EH (cell line): ENCODE measurements around the gene S100A11.
A peak's percentile ranks its signal among the peaks of the same experiment; 100 is the strongest.
"Not testable (repeated sequence)": the region's sequence is repeated elsewhere in the genome, so short reads cannot be mapped to it uniquely, and the experiment has no call there.

ENCODE experiments used
- DNase-seq: peaks from one replicate; pipeline ENCODE4 v3.0.0-alpha.2; 2015; ENCODE audit warnings: low read depth

S100A11 gene

DNA sequence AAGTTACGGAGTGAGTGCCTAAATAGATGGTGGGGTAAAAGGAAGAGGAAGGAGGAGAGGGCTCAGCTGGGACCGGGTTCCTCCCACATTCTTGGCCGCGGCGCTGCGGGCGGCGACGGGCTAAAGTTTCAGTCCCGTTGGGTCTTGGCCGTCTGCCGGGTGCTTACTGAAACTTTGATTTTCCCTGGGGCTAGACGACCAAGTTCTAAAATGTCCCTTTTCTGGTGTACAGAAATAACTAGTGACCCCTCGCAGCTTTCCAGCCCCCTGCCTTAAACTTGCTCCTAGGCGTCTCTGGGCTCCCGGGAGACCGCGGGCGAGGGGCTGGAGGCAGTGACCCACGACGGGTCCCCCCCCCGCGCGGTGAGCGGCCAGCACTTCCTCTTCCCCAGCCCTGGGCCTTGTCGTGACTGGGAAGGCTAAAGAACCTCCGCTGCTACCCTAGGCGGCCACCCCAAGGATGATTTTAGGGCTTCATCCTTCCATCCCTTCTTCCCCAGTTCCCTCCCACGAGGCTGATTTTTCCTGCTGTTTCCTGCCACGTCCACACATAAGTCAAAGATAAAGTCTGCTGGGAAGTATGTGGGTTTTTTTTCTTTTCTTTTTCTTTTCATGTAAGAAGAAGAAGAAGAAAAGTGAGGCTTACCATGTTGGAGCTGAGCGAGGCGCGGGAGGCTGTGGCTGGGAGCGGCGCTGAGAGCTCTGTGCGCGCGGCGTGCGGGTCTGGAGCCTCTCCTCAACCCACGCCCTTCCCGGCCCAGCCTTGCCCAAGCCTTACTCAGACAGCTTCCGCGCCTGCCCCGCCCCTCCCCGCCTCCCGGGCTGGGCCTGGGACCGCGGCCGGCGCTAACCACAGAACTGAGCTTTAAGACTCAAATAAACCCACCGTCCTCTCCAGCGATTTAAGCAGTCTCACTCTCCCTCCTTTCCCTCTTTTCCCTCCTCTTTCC, at the start of gene S100A11:
S100A11 (minus strand) TSS at position 738 of the 950 bp plus-strand sequence; CDS start at position 649, 89 bp downstream.
- peak; percentile 89 for DNase-seq

DNA sequence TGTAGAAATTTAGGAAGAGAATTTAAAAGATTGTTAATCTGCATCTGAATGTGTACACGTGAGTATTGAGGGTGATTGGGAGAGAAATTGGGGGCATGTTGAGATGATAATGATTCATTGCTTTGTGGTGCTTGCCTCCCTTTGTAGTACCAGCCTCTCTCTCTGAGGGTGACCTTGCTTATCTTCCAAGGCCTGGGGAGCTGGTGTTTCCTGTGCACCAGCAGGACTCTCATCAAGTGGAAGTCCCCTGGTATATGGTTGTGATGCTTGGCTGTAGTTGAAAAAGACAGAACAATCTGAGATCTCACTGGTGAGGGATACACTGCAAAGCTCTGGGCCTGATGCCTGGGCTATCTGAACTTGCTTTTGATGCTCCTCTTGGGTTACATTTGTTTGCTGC, 48.0 kb upstream of the S100A11 start:
- DNase-seq: no peak

DNA sequence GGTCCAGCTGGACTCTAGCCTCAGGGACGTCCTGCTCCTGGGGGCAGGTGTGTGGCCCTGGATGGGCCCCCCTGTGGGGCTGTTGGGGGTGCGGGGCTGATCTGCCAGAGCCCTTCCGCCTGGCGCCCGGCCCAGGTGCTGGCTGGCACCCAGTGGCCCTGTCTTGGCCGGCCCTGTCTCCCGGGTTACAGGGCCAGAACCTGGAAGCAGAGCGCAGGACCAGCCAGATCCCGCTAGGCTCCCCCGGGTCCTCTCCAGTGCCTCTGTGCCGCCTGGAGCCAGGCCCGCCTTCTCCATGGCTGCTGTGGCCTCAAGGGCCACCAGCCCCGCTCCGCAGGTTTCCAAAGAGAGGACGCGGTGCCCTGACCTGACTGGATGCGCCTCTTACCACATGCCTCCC, 44.2 kb upstream of the S100A11 start:
- DNase-seq: not testable (repeated sequence)

DNA sequence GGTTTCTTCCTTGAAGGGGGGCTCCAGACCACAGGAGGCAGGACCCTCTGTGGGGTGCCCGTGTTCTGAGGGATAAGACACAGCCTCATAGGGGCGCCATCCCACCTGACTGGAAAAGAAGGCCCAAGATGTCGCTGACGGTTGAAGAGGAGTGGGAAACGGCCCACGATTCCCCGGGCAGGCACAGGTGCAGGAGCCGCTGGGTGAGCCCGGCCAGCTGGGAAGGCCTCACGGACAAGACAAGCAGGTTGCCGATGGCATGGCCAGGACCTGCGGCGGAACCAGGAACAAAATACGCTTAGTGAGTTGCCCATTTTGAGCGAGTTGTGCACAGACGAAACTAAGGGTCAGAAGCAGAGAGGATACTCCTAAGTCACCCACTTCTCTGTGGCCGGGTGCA, 43.7 kb upstream of the S100A11 start:
- not testable (repeated sequence) for DNase-seq

DNA sequence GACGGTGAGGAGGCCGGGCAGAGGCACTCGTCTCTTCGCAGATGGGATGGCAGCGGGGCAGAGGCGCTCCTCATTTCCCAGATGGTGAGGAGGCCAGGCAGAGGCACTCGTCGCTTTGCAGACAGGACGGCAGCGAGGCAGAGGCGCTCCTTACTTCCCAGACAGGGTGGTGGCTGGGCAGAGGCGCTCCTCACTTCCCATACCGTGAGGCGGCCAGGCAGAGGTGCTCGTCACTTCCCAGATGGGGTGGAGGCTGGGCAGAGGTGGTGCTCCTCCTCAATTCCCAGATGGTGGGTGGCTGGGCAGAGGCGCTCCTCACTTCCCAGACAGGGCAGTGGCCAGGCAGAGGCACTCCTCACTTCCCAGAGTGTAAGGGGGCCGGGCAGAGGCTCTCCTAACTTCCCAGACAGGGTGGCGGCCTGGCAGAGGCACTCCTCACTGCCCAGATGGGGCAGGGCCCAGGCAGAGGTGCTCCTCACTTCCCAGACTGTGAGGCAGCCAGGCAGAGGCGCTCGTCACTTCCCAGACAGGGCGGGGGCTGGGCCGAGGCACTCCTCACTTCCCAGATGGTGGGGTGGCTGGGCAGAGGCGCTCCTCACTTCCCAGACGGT, 42.1 kb upstream of the S100A11 start:
- DNase-seq: no peak

DNA sequence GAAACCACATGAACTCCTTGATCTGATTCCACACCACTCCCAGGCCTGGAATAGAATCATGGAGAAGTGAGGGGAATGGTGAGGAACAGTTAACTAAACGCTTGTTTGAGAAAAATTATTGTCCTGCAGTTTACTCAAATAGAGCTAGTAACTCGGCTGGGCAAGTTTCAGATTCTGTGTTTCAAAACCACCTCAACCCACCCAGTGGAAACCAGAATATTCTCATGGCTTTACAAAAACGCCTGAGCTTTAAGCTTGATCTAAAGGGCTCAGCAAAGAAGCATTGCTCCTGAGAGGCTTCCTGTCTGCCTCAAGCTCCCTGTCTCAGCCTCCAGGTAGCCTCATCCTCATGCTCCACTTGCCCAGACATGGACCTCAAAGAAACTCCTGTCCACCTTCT, 35.5 kb upstream of the S100A11 start:
- DNase-seq: no peak

DNA sequence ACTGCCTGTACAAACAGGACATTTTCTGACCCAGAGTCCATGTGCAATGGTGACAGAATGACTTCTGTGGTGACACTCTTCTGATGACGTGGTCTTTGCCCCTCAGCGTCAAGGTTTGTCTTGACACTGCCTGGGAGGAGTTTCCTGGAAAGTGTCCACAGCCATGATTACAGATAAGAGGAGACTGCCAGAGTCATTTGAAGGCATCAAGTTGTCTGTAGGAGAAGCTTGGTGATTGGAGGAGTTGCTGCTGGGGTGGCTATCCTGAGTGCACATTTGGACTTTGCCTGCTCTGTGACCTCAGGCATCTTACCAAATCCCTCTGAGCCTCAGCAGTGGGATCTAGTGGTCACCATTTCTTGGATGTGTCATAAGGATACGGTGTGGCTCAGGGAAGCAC, 34.3 kb upstream of the S100A11 start:
- DNase-seq: no peak

DNA sequence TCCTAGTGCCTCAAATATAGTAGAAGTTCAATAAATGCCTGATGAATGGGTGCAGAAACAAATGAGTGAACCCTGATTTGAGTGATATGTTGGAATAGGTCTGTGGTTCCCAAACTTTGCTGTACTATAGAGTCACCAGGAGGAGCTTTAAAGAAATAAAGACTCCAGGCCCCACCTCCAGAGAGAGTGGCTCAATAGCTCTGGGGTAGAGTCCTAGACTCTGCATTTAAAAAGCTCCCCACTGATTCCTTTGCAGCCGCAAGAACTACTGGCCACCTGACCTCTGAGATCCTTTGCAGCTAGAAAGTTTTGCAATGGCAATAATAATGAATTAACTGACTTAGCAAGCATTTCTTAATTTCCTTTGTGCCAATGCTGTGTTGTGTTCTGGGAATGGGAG, 31.1 kb upstream of the S100A11 start:
- DNase-seq: no peak

DNA sequence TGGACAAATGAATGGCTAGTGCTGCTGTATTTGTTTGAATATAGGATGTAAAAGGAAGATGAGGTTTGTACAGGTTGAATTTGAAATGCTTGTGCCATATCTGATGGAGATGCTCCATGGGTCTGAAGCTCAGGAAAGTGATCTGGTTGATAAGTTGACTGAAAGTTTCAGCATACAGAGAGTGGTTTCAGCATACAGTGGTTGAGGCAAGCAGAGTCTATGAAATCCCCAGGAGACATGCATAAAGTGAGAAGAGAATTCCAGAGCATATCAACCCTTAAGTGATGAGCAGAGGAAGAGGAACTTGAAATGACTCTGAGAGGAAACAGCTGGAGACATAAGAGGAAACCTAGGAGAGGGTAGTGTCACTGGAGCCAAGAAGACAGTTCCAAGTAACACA, 30.3 kb upstream of the S100A11 start:
- no peak for DNase-seq

DNA sequence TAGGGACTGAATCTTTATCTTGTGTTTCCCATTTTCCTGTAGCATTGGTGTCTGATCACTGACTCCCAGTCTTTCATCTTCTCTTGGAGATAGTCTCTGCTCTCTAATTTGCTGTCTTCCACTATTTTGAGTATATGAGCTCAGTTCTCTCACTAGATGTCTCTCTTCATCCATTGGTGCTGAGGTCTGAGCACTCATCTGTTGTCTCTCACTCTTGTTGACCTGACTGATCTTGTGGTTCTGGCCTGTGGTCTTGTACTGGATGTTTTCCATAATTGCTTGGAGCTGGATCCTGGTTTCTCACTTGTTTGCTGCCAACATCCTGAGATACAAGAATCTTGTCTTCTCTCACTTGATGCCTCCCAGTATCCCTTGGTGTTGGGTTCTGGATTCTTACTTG, 25.1 kb upstream of the S100A11 start:
- peak; percentile 4 for DNase-seq

DNA sequence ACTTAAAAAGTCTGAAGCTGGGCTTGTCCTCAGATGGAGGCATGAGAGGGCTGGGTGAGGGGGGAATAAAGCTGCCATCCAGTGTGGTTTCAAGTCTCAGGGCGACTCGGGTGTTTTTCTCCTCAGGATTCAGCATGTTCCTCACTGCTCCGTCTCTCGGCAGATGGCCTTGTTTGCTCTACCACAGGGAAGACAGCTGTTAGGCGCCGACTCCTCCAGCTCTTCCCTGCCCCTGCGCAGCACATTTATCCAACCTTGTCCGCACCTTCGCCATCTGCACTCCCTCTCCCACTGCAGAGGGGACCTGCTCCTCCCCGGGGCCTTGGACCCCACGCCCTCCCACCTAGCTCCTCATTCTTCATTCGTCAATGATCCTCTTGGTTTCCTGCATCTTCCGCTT, 16.6 kb upstream of the S100A11 start:
- no peak for DNase-seq

DNA sequence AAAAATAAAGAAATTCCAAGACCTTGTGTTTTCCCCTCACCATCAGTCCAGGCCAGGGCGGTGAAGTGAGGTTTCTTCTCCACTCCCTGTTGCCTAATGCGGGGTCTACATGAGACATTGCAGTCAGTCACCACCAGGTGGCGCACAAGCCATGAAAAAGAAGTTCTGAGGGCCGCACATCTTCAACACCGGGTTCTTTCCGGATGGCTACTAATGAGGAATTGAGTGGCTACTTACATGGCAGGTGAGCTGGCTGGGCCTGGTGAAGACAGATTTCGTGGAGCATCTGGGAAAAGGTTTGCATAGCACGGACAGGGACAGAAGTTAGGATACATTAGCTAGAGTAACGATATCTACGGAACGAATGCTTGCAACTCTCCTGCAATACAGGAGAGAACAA, 15.8 kb upstream of the S100A11 start:
- peak; percentile 78 for DNase-seq

DNA sequence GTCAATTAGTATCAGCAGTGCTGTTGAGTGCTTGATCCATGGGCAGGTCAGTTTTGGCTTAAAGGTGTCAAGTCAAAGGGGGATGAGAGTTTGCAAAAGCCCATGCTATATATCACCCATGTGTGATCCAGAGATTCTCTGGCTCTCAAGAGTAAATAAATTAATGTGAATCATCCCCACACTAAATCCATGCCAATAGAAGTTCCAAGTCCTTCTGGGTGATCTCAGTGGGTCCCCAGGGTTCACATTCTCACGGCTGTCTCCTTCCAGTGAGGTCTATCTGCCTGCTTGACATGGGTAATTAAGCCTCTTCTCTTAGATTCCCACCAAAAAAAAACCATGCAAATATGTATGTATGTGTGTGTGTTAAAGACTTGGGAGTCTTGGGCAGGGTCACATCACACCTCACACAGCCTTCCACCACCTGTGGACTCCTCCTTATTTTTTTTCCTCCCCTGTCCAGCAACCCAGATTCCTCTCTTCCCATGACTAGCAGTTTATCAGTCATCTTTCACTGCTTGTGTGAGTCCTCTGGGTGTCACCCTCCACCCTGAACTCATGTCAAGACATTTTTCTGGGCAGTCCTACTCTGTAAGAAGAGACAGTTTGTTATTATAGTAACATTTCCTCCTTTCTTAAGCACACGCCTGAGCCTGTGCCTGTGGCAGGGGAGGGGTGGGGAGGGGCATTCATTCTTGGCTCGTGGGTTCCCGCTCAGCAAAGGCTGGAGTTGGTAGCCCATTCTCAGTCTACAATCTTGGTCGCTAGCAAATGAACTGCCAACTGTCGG, 14.3 kb upstream of the S100A11 start:
- DNase-seq: peak; percentile 57

DNA sequence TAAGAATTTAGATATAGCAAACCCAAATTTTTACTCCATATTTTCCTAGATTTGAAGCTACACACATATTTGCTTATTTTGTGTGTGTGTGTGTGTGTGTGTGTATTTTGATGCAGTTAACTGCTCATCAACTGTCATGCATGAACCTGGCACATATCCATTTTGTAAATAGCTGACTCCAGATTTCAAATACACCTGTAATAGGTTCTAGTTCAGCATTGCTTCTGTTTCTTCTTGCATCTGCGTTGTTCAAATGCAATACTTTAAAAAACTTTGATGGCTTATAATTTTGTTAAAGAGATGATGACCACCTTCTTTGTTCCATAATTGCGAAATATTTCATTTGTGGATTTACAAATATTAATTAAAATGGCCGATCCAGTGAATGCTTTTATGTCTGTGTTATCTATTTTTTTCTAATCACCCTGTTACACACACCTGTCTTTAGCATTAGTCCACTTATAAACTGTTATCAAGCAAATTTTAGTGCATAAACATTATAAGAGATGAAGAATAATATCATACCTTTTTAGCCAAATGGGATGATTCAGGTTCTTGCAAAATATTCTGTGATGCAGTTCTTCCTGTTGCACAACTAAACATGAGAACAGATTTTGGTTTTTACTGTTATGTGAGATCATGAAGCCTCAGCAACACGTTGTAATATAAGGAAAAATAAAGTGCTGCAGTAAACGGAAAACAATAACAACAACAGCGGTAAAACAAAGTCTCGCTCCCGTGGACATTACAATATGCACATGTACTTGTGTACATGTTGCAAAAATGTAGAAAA, 12.7 kb upstream of the S100A11 start:
- DNase-seq: peak; percentile 36

DNA sequence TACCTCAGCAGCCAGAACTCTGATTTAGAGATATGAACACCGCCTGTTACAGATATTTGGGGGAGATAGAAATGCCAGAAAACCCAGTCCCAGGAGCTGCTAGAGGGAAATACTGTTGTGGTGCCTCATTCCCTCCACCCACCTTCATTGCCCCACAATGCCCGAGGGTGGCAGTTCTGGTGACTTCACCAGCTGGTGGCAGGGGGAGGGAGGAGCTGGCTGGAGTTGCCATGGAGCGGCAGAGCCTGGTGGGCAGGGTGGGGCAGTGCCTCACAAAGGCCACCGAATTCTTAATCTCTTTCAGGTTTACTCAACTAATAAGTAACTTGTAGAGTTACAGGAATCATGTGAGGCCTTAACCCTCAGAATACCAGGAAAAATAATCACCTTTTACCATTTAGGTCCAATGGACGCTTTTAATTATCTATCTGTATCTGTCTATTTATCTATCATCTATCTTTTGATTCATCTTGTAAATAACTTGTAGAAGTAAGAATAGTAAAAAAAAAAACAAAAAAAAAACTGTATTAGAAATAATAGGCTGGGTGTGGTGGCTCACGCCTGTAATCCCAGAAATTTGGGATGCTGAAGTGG, 11.7 kb upstream of the S100A11 start:
- no peak for DNase-seq

DNA sequence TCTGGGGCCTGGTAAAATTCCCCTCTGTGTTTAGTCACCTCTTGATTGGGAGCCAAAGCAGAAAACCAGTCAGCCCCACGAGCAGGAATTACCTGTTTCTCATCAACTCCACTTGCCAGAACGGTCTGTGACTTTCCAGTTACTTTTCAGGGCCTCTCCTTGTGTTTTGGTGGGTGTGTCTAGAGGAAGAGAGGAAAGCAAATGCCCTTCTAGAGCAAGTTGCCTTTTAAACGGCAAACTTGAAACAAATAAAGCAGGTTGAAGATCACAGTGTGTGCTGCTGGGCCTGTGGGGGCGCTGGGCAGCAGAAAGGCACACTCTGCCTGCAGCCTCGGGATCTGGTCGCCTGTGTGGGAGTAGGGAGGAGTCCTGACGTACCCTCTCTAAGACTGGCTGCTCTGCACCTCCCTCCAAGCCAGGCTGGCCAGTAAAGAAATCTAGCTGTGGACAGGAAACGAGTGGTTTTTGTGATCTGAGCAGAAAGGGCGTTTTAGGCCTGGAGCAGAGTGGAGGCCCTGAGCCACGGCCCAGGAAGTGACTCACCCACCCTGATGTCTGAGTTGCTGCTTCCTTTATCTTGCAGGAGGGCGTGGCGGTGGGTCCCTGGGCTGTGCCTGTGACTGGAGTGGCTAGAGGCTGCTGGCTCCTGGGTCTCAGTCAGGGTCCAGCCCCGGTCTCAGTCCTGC, 11.1 kb upstream of the S100A11 start:
- peak; percentile 100 for DNase-seq

DNA sequence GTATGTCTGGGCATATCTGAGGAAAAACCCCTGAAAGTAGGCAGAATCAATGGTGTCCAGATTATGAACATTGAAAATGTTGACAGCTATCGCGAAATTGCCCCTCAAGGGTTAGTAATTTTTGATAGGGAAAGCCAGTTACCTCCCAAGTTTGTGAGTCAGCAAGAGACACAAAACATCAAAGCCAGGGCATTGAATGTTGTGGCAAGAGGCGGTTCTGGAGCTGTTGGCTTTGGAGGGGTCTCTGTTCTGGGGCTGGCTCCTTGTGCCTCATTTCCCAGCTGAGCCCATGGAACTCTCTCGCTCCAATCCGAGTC, 10.6 kb upstream of the S100A11 start:
- no peak for DNase-seq

DNA sequence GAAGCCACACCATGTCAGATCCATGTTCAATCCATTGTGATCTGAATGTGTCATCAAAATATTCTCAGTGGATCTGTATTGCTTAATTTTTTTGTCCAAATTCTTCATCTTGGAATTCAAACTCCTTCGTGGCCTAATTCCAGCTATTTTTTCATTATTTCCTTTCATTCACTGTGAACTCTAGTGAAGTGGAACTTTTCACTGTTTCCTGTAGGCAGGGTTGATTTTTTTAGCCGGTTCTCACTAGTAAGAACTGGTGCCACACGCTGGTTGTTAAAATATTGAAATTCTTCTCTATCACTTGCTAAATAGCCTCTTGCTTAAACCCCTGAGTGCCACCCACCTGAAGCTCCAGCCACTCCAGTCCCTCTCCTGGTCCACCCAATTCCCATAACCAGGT, 7.6 kb upstream of the S100A11 start:
- no peak for DNase-seq

DNA sequence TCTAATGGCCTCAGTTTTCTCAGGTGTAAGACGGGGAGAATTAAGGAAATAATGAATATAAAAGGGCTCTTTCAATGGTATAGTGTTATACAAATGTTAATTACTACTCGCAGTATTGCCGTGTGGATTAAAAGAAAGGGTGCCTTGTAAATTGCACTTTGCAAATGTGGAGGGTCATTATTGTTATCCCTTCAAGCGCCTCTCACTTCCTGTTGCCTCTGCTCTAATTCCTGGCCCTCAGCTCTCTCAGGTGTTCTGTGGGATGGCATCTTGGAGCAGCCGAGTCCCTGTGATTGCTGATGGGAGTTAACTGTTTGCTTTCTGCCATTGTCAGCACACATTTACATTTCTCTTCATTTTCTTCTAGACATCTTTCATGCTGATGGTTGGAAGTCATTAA, 7.1 kb upstream of the S100A11 start:
- DNase-seq: no peak

DNA sequence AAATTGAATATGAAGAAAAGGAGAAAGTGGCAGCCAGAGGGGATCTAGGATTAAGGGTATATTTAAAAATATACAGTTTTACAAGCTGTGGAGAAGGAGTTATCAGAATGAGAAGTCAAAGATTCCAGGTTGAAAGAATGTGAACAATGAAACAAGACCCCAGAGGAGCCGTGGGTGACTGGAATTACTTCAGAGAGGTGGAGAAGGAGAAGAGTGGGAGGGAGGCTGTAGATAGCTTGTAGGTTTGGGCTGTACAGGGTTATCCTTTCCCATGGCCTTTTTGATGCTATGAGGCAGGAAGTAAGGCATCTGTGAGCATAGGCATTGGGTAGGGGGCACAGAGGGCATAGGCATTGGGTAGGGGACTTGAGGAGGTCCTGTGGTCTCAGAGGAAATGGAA, 5.2 kb upstream of the S100A11 start:
- no peak for DNase-seq

DNA sequence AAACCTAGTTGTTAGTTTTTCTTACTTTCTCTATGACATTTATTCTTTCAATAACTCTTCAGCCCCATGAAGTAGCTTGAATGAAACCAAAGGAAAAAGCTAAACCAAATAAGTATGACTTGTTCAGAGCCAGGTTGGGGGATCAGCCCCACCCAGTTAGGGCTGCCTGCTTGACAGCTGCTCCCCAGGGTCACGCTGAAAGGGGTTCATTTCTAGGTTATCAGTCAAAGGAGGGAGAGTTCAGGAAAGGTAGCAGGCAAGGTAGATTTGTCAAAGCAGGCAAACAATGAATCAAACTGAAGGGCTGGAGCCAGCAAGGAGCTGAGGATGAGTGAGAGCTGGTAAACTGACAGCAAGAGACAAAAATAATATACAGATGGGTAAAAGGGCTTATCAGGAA, 3.1 kb upstream of the S100A11 start:
- DNase-seq: no peak
